KG1 (cell line): Measurements from ENCODE around the gene PDIA6.
"Not testable (repeated sequence)": the region's sequence is repeated elsewhere in the genome, so short reads cannot be mapped to it uniquely, and the experiment has no call there.

Experiments used
- DNase-seq: peaks from one replicate; lab custom pipeline; 2025; lab: John Stamatoyannopoulos, UW

PDIA6 gene

GRCh38 chr2:10833021-10833420 lies 20.4 kb upstream of the PDIA6 start:
- no peak for DNase-seq

- peak; percentile 23 for DNase-seq
Measured at GRCh38 chr2:10832203-10832936, 19.8 kb upstream of the PDIA6 start.

GRCh38 chr2:10831400-10831985 lies 18.9 kb upstream of the PDIA6 start:
- DNase-seq = no peak

- no peak for DNase-seq
Measured at GRCh38 chr2:10830641-10831399, 18.2 kb upstream of the PDIA6 start.

GRCh38 chr2:10830203-10830602 lies 17.6 kb upstream of the PDIA6 start:
- no peak for DNase-seq

GRCh38 chr2:10829299-10829698 lies 16.7 kb upstream of the PDIA6 start:
- no peak for DNase-seq

- no peak for DNase-seq
Measured at GRCh38 chr2:10828346-10828745, 15.8 kb upstream of the PDIA6 start.

GRCh38 chr2:10826625-10827024 lies 14.0 kb upstream of the PDIA6 start:
- no peak for DNase-seq

- no peak for DNase-seq
Measured at GRCh38 chr2:10826026-10826425, 13.4 kb upstream of the PDIA6 start.

GRCh38 chr2:10824191-10824590 lies 11.6 kb upstream of the PDIA6 start:
- DNase-seq = no peak

GRCh38 chr2:10820978-10821695 lies 8.6 kb upstream of the PDIA6 start:
- no peak for DNase-seq

GRCh38 chr2:10820562-10820961 lies 8.0 kb upstream of the PDIA6 start:
- no peak for DNase-seq

GRCh38 chr2:10819714-10820314 lies 7.2 kb upstream of the PDIA6 start:
- no peak for DNase-seq

GRCh38 chr2:10818984-10819383 lies 6.4 kb upstream of the PDIA6 start:
- no peak for DNase-seq

- not testable (repeated sequence) for DNase-seq
Measured at GRCh38 chr2:10818305-10818704, 5.7 kb upstream of the PDIA6 start.

- DNase-seq = no peak
Measured at GRCh38 chr2:10817413-10817812, 4.8 kb upstream of the PDIA6 start.

GRCh38 chr2:10814571-10815331 lies 2.2 kb upstream of the PDIA6 start:
- DNase-seq = no peak

- DNase-seq = no peak
Measured at GRCh38 chr2:10814142-10814541, 1.6 kb upstream of the PDIA6 start.

- not testable (repeated sequence) for DNase-seq
Measured at GRCh38 chr2:10813163-10814138, 866 bp upstream of the PDIA6 start.

- DNase-seq = no peak
Measured at GRCh38 chr2:10811517-10811916, 1.1 kb downstream of the PDIA6 start.
